ENCODE results near the gene SMCR8. TPM values are rescaled to one million over a fixed set of nuclear protein-coding genes. Genes with fewer than 3 reads are reported as not detected.

The SMCR8 gene
- total and polyA plus RNA-seq, 2 of the 13 experiments (the other 11 are each of a cell fraction or from before 2014, with no cell fraction given) = 7.6 to 11.8 TPM

- TF ChIP-seq FOXK1 (CRISPR knock-in tag; IDR thresholded peaks at IDR 0.05; ENCODE audit: borderline replicate concordance, low read depth) (peak; percentile 89; the same call in 1 of the 2 replicates), EED (CRISPR knock-in tag; IDR thresholded peaks at IDR 0.05) (peak; percentile 60; the same call in 1 of the 2 replicates), POLR2G (IDR thresholded peaks at IDR 0.05; ENCODE audit: low read depth, low read length) (peak; percentile 84), CHCHD3 (CRISPR knock-in tag; IDR thresholded peaks at IDR 0.05) (0 out of 2 replicates have a peak, but pooled peaks have one; percentile 3), ZNF609 (CRISPR knock-in tag; IDR thresholded peaks at IDR 0.05; ENCODE audit: borderline replicate concordance) (no peak), ERF (CRISPR knock-in tag; IDR thresholded peaks at IDR 0.05) (0 out of 2 replicates have a peak, but pooled peaks have one; percentile 70), PHF21A (CRISPR knock-in tag; IDR thresholded peaks at IDR 0.05) (peak; percentile 53; the same call in 1 of the 2 replicates), FOSL1 (CRISPR knock-in tag; IDR thresholded peaks at IDR 0.05; ENCODE audit: borderline replicate concordance) (no peak), CTCF (CRISPR knock-in tag; IDR thresholded peaks at IDR 0.05) (no peak), MTA3 (CRISPR knock-in tag; IDR thresholded peaks at IDR 0.05) (no peak), ARNT (IDR thresholded peaks at IDR 0.05) (no peak), MATR3 (CRISPR knock-in tag; IDR thresholded peaks at IDR 0.05) (no peak), MAFF (IDR thresholded peaks at IDR 0.05; ENCODE audit: low read depth, low read length) (no peak), ZNF234 (CRISPR knock-in tag; conservative IDR thresholded peaks at IDR 0.05) (no peak), ZBTB2 (CRISPR knock-in tag; IDR thresholded peaks at IDR 0.05; ENCODE audit: low read depth) (no peak), STAT6 (CRISPR knock-in tag; IDR thresholded peaks at IDR 0.05; ENCODE audit: borderline replicate concordance) (no peak)
Measured at GRCh38 chr17:18314731-18315561, at the start of gene SMCR8, which contains the start of gene TOP3A (continued).
